ENCODE measurements around the gene LRIF1. TPM values are rescaled to one million over a fixed set of nuclear protein-coding genes. Genes with fewer than 3 reads are reported as not detected.

The LRIF1 gene
- total and polyA plus RNA-seq, 2 of the 4 experiments (the other 2 are of a cell fraction), result 5.4 to 6.8 TPM

- no peak for DNase-seq
- no peak for ATAC-seq (ENCODE audit: low read depth)
- Histone ChIP-seq H3K18ac (ENCODE audit: low read depth, low read length) (no peak overlapping the region), H2AFZ (replicated peaks; ENCODE audit: low read length, poor library complexity) (no peak overlapping the region), H3K27me3 (ENCODE audit: control insufficient read depth, insufficient read depth, low read length) (no peaks in the 10 kb centered on the region), H4K20me1 (ENCODE audit: insufficient read depth, low read length) (no peaks in the 10 kb centered on the region), H3K23ac (ENCODE audit: low read depth, low read length) (no peak overlapping the region), H3K9ac (ENCODE audit: low read depth, low read length) (no peak overlapping the region), H3K9me3 (ENCODE audit: control insufficient read depth, insufficient read depth, low read length) (no peaks in the 10 kb centered on the region), H3K36me3 (ENCODE audit: control insufficient read depth, insufficient read depth, low read length) (peaks cover 8% of the 10 kb centered on the region), H3K56ac (ENCODE audit: extremely low read depth, insufficient read depth, low read length) (no peak overlapping the region), H3K14ac (replicated peaks; ENCODE audit: low read depth, low read length) (no peak overlapping the region), H2AK5ac (ENCODE audit: low read depth, low read length) (no peak overlapping the region), H2AK9ac (replicated peaks; ENCODE audit: low read depth, low read length, poor library complexity) (no peak overlapping the region), H3K4ac (ENCODE audit: low read depth, low read length) (no peak overlapping the region), H2BK15ac (ENCODE audit: low read depth, low read length) (no peak overlapping the region), H2BK120ac (ENCODE audit: low read depth, low read length) (no peak overlapping the region), H3K4me2 (ENCODE audit: low read depth, low read length) (no peak overlapping the region), H2BK5ac (ENCODE audit: low read depth, low read length, poor library complexity, severe bottlenecking) (no peak overlapping the region), H3K9me1 (ENCODE audit: insufficient read depth, low read length) (no peaks in the 10 kb centered on the region), H4K91ac (ENCODE audit: insufficient read depth, low read depth, low read length) (no peak overlapping the region), H4K8ac (ENCODE audit: low read depth in 2 of 2, low read length in 2 of 2) (no peak overlapping the region), H3K79me1 (ENCODE audit: low read depth in 1 of 2, low read length in 2 of 2) (no peaks in the 10 kb centered on the region), H3K4me1 (ENCODE audit: control insufficient read depth, insufficient read depth, low read length) (no peaks in the 10 kb centered on the region), H2BK20ac (ENCODE audit: low read depth, low read length) (no peak overlapping the region), H3K4me3 (ENCODE audit: insufficient read depth, low read depth, low read length) (no peak overlapping the region), H3K27ac (ENCODE audit: insufficient read depth, low read length) (no peak overlapping the region), H4K5ac (ENCODE audit: low read depth, low read length) (no peak overlapping the region)
- dilution Hi-C loops (cut with HindIII; ENCODE audit: low sequenced_read_pairs, unreplicated experiment), result no loop called here
- WGBS, 2 experiments (ENCODE audit: extremely low coverage in 2 of 2, insufficient read length in 1 of 2), result no CpG with 5 or more reads among the region's 2 CpGs
- CTCF ChIA-PET, result no interaction called here
- TF ChIP-seq RCOR1 (IDR thresholded peaks at IDR 0.05; ENCODE audit: insufficient replicate concordance, low read length), result no peak
- no peak for TF ChIP-seq POLR2A (IDR thresholded peaks at IDR 0.05; ENCODE audit: low read depth, low read length)
- no peak for TF ChIP-seq NFE2L2 (IDR thresholded peaks at IDR 0.05; ENCODE audit: low read depth, low read length)
- no peak for TF ChIP-seq FOS (IDR thresholded peaks at IDR 0.05; ENCODE audit: low read depth, low read length)
- TF ChIP-seq RAD21 (IDR thresholded peaks at IDR 0.05; ENCODE audit: low read length), result no peak
- no peak for TF ChIP-seq CHD1 (IDR thresholded peaks at IDR 0.05; ENCODE audit: low read depth, low read length)
- TF ChIP-seq RFX5 (IDR thresholded peaks at IDR 0.05; ENCODE audit: low read depth, low read length), result no peak
- TF ChIP-seq MAFK (IDR thresholded peaks at IDR 0.05; ENCODE audit: low read depth, low read length), result no peak
- no peak for TF ChIP-seq MXI1 (IDR thresholded peaks at IDR 0.05; ENCODE audit: borderline replicate concordance, low read depth, low read length)
- no peak for TF ChIP-seq CEBPB (IDR thresholded peaks at IDR 0.05; ENCODE audit: low read depth, low read length)
- TF ChIP-seq BHLHE40 (IDR thresholded peaks at IDR 0.05; ENCODE audit: low read depth, low read length), result no peak
- no peak for TF ChIP-seq SMC3 (IDR thresholded peaks at IDR 0.05; ENCODE audit: low read depth, low read length)
- TF ChIP-seq USF2 (IDR thresholded peaks at IDR 0.05; ENCODE audit: low read depth, low read length), result no peak
- no peak for TF ChIP-seq MAZ (IDR thresholded peaks at IDR 0.05; ENCODE audit: borderline replicate concordance, low read depth, low read length)
- in situ Hi-C loops (cut with MboI; ENCODE audit: low sequenced_read_pairs), result no loop called here
- no TSS peak for BruUV-seq (replicated peaks)
- POLR2A ChIA-PET (ENCODE audit: unreplicated experiment), result no interaction called here
- intact Hi-C loops (cut with micrococcal nuclease), result no loop called here
Measured at GRCh38 chr1:110945626-110946025, 18.1 kb downstream of the LRIF1 start.
